A549 (cell line): Measurements from ENCODE around the gene GAS6. TPM values are rescaled to one million over a fixed set of nuclear protein-coding genes. Genes with fewer than 3 reads are reported as not detected.

Experiments used
- ATAC-seq, 2 experiments: fragments of 200-7000 bp in 1 of 2; fragments of >200 bp in 1 of 2; cut with Nextera tagmentation in 1 of 2; cut with Tn5 transposase in 1 of 2; 3 replicates each; pipeline versions ENCODE4 v1.8.0 to v1.9.1; 2018 to 2020; ENCODE audit warnings: mild to moderate bottlenecking in 1 of 2, moderate library complexity in 1 of 2
- CTCF ChIA-PET: fragments of 300-600 bp; sonication (Branson Sonifier 250); formaldehyde crosslinking; extraction: SDS; loops from one replicate; lab custom pipeline; 2021; ENCODE audit warnings: antibody characterized with exemption, inconsistent platforms; lab: Yijun Ruan, JAX
- POLR2A ChIA-PET: fragments of 350-600 bp; formaldehyde crosslinking; extraction: SDS; loops from one replicate; lab custom pipeline; 2021; ENCODE audit warnings: antibody characterized with exemption, inconsistent platforms; lab: Yijun Ruan, JAX
- DNase-seq, 2 experiments: peaks; one replicate each; pipeline versions ENCODE4 v3.0.0 to v3.0.0-alpha.2; 2011 to 2016; ENCODE audit warnings: low read depth in 1 of 2, low spot score in 1 of 2
- FAIRE-seq: peaks from 2 replicates; lab custom pipeline; 2011; peaks lifted over from hg19 to GRCh38; lab: Jason Lieb, UNC
- H3K27ac ChIP-seq, 2 experiments: fragments of >200 bp; sonication (Bioruptor Twin); formaldehyde crosslinking; 3 replicates each; pipeline ENCODE4 v1.5.1; 2016 to 2017
- H3K4me1 ChIP-seq: fragments of >200 bp; sonication (Bioruptor Twin); formaldehyde crosslinking; 3 replicates; pipeline ENCODE4 v1.6.1; 2016
- H3K4me2 ChIP-seq: fragments of >200 bp; sonication (Bioruptor Twin); formaldehyde crosslinking; 3 replicates; pipeline ENCODE4 v1.6.1; 2016
- H3K4me3 ChIP-seq: fragments of >200 bp; sonication (Bioruptor Twin); formaldehyde crosslinking; 3 replicates; pipeline ENCODE4 v1.5.1; 2016
- H3K9me3 ChIP-seq: fragments of >200 bp; sonication (Bioruptor Twin); formaldehyde crosslinking; 3 replicates; pipeline ENCODE4 v1.6.1; 2016
- CHD2 ChIP-seq: fragments of 150-350 bp; IDR thresholded peaks from 2 replicates; pipeline ENCODE4 v1.6.1; 2014; ENCODE audit warnings: low read length; ENCODE audit not compliant: partially characterized antibody
- E2F6 ChIP-seq: IDR thresholded peaks from 2 replicates; pipeline ENCODE4 v1.6.1; 2012; ENCODE audit warnings: low read depth, borderline replicate concordance
- FOSL2 ChIP-seq, 2 experiments: fragments of 450-650 bp in 1 of 2; fragments of >200 bp in 1 of 2; sonication (Bioruptor Twin) in 1 of 2; formaldehyde crosslinking; IDR thresholded peaks; 2 replicates each; pipeline versions ENCODE4 v1.5.0 to v1.6.1; 2016 to 2020; ENCODE audit warnings: mild to moderate bottlenecking in 1 of 2, moderate library complexity in 1 of 2
- GATA3 ChIP-seq: IDR thresholded peaks from 2 replicates; pipeline ENCODE4 v1.6.1; 2012; ENCODE audit warnings: borderline replicate concordance
- HDAC2 ChIP-seq: fragments of 200-600 bp; sonication (generic); IDR thresholded peaks from 2 replicates; pipeline ENCODE4 v1.6.1; 2016
- JUN ChIP-seq, 2 experiments: fragments of >200 bp; sonication (Bioruptor Twin); formaldehyde crosslinking; IDR thresholded peaks; 2 replicates in 1 of 2; 3 replicates in 1 of 2; pipeline ENCODE4 v1.6.1; 2016 to 2017
- JUNB ChIP-seq: fragments of >200 bp; sonication (Bioruptor Twin); formaldehyde crosslinking; IDR thresholded peaks from 2 replicates; pipeline ENCODE4 v1.6.1; 2016
- KDM1A ChIP-seq: fragments of 200-600 bp; sonication (generic); IDR thresholded peaks from 2 replicates; pipeline ENCODE4 v1.6.1; 2016; ENCODE audit warnings: low read depth, mild to moderate bottlenecking
- MAFK ChIP-seq: fragments of 450-650 bp; IDR thresholded peaks from 2 replicates; pipeline ENCODE4 v1.6.1; 2014; ENCODE audit not compliant: partially characterized antibody
- MAZ ChIP-seq: fragments of 150-350 bp; IDR thresholded peaks from 2 replicates; pipeline ENCODE4 v1.6.1; 2014; ENCODE audit warnings: antibody characterized with exemption, low read depth, low read length, borderline replicate concordance
- RARB ChIP-seq: fragments of 250-450 bp; sonication (Bioruptor Pico); IDR thresholded peaks from 2 replicates; pipeline ENCODE4 v1.8.0; 2021; ENCODE audit warnings: mild to moderate bottlenecking, moderate library complexity
- REST ChIP-seq: fragments of 200-600 bp; sonication (generic); IDR thresholded peaks from 2 replicates; pipeline ENCODE4 v1.6.1; 2016; ENCODE audit warnings: antibody characterized with exemption, mild to moderate bottlenecking, moderate library complexity
- RFX5 ChIP-seq: fragments of 450-650 bp; IDR thresholded peaks from 2 replicates; pipeline ENCODE4 v1.7.1; 2014; ENCODE audit warnings: antibody characterized with exemption, mild to moderate bottlenecking, moderate library complexity
- SREBF2 ChIP-seq: fragments of 450-650 bp; IDR thresholded peaks from 2 replicates; pipeline ENCODE4 v1.6.1; 2014; ENCODE audit warnings: mild to moderate bottlenecking, moderate library complexity
- ZFP36 ChIP-seq: fragments of 450-650 bp; IDR thresholded peaks from 2 replicates; pipeline ENCODE4 v1.6.1; 2014; ENCODE audit warnings: borderline replicate concordance; ENCODE audit not compliant: partially characterized antibody
- ZNF302 ChIP-seq: fragments of 250-450 bp; sonication (Bioruptor Pico); IDR thresholded peaks from 2 replicates; pipeline ENCODE4 v1.9.0; 2021; ENCODE audit warnings: inconsistent platforms, mild to moderate bottlenecking, moderate library complexity
- WGBS: methylation state at CpG from one replicate; pipeline ENCODE4 v1.1.6; 2017; ENCODE audit errors: missing lambda C conversion rate; 5-methylcytosine and 5-hydroxymethylcytosine counted together
- polyA plus RNA-seq, 4 experiments: library from polyadenylated mRNA; depleted of rRNA in 3 of 4; stranded (reverse); fragments of >200 nt; fragmentation: RNase III in 1 of 4; extraction: RNeasy Plus Mini Kit Qiagen cat#74134 plus additional on column Dnase treatment in 1 of 4; gene quantifications; 2 replicates in 3 of 4; 3 replicates in 1 of 4; pipeline ENCODE4 v1.2.3, GENCODE V29; 2011 to 2017
- TF ChIP-seq, protein P1 (sequence below): IDR thresholded peaks from 2 replicates; pipeline ENCODE4 v1.6.1; 2012
- TF ChIP-seq, protein P2 (sequence below): fragments of 250-450 bp; sonication (Bioruptor Pico); IDR thresholded peaks from 2 replicates; pipeline ENCODE4 v1.5.0; 2021; ENCODE audit warnings: mild to moderate bottlenecking, moderate library complexity, borderline replicate concordance

GAS6 gene
- polyA plus RNA-seq, 2 of the 4 experiments (the other 2 are of a cell fraction) = 3.5 to 5.7 TPM

DNA sequence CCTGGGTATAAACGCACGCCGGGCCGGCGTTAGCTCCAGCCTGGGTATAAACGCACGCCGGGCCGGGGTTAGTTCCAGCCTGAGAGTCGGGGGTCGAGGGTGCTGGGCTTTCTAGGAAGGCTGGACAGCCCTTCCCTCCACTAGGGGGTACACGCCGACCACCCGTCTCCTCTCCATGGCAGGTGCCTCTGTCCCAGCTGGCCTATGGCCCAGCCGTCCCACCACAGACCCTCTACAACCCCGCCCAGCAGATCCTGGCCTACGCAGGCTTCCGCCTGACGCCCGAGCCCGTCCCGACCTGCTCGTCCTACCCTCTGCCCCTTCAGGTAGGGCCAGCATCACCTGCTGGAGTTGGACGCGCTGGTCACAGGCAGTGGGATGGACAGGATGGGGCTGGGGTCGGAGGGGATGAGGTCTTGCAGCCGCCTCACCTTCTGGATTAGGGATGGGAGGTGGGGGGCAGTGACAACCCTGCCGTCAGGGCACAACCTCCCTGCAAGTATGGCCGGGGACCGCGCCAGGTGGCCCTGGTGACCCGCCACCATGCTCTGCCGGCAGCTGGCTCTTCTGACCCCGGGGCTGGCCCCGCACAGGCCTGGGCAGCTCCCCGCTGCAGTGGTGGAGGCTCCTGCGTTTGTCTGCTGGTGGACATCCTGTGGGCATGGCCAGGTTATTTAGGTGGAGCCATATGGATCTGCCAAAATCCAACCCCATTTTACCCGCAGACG lies 59.0 kb downstream of the GAS6 start:
- DNase-seq = no peak
- peaks cover 12% of the 10 kb centered on the region; the same call in 2 of the 3 replicates for H3K9me3 ChIP-seq
- POLR2A ChIA-PET = no interaction called here
- H3K4me1 ChIP-seq = no peaks in the 10 kb centered on the region
- no peak for TF ChIP-seq E2F6
- no peak for TF ChIP-seq RFX5
- TF ChIP-seq, protein P1, sequence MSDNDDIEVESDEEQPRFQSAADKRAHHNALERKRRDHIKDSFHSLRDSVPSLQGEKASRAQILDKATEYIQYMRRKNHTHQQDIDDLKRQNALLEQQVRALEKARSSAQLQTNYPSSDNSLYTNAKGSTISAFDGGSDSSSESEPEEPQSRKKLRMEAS = no peak
- no peak for TF ChIP-seq GATA3
- no peak for TF ChIP-seq JUNB
- TF ChIP-seq HDAC2 = no peak
- no peak for TF ChIP-seq KDM1A
- TF ChIP-seq SREBF2 = no peak
- no peak for TF ChIP-seq CHD2
- TF ChIP-seq RARB (CRISPR knock-in tag) = no peak
- no peak for TF ChIP-seq REST
- TF ChIP-seq, all 56 proteins: peak for 0
- no peak for ATAC-seq
- no peak overlapping the region for H3K4me3 ChIP-seq
- H3K27ac ChIP-seq = no peak overlapping the region
- no peak overlapping the region for H3K4me2 ChIP-seq
- FAIRE-seq = no peak
- CTCF ChIA-PET = interaction anchor here (1.3 kb wide), 1 partner anchor 64 kb away, joined by 3 read pairs; no protein-coding TSS in a partner anchor
- WGBS = 80% methylated on average over 5 of the region's 39 CpGs

- no peak overlapping the region for H3K27ac ChIP-seq
- ATAC-seq = no peak
- TF ChIP-seq JUN (IDR thresholded peaks at IDR 0.05) (no peak), JUNB (no peak), ZFP36 (no peak), MAFK (no peak), MAZ (no peak), FOSL2 (IDR thresholded peaks at IDR 0.05) (no peak), FOSL2 (CRISPR knock-in tag; IDR thresholded peaks at IDR 0.05) (no peak), GATA3 (no peak), ZNF302 (CRISPR knock-in tag) (no peak), CHD2 (no peak)
- TF ChIP-seq, protein P2, sequence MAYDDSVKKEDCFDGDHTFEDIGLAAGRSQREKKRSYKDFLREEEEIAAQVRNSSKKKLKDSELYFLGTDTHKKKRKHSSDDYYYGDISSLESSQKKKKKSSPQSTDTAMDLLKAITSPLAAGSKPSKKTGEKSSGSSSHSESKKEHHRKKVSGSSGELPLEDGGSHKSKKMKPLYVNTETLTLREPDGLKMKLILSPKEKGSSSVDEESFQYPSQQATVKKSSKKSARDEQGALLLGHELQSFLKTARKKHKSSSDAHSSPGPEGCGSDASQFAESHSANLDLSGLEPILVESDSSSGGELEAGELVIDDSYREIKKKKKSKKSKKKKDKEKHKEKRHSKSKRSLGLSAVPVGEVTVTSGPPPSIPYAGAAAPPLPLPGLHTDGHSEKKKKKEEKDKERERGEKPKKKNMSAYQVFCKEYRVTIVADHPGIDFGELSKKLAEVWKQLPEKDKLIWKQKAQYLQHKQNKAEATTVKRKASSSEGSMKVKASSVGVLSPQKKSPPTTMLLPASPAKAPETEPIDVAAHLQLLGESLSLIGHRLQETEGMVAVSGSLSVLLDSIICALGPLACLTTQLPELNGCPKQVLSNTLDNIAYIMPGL (CRISPR knock-in tag) = no peak
- TF ChIP-seq, all 56 proteins: peak for 0
- no peak overlapping the region for H3K4me2 ChIP-seq
- ChIA-PET CTCF (no interaction called here), POLR2A (no interaction called here)
- peaks cover 12% of the 10 kb centered on the region; the same call in 2 of the 3 replicates for H3K9me3 ChIP-seq
- DNase-seq = no peak
- no peak overlapping the region for H3K4me3 ChIP-seq
- H3K4me1 ChIP-seq = no peaks in the 10 kb centered on the region
- no peak for FAIRE-seq
- WGBS = 81% methylated on average over 19 of the region's 34 CpGs
Measured at GRCh38 chr13:113804017-113804702, 59.7 kb downstream of the GAS6 start.
